ENCODE data around the gene VAMP5. TPM values are rescaled to one million over a fixed set of nuclear protein-coding genes. Genes with fewer than 3 reads are reported as not detected.
A peak's percentile ranks its signal among the peaks of the same experiment; 100 is the strongest.

Gene VAMP5
- total RNA-seq, 1 experiment from 2014 or later, result 15.1 TPM

DNA sequence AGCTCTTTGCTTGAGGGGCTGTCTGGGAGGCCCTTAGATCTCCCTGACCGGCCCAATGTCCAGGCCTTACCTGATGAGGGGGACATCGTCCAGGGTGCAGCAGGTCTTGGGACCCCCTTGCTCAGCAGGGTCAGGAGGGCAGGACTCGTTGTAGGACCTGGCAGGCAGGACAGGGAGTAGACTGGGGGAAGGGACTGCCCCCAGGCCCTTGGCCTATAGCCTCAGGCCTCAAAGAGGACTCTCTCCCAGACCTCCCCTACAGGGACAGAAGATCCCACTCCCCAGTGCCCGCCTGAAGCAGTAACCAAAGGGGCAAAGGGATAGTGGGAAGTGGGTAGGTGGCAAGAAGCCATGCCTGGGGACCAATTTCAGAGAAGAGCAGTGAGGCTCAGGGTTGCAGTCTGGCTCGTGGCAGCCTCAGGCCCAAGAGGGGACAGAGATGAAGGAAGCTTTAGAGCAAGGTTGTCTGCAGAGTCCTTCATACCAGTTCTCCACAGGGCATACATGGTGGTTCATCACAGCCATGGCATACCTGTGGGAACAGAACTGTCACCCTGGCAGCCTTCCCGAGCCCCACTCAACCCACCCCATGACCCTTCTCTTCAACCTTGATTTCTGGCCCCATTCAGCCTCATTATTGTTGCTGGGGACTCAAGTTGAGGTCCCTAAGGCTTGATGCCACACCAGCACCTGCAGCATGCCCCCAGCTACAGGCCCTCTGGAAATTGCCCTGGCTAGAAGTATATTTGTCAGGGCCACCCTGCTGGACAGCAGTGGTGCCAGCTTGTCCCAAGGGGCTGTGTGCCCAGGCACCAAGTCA is 16.9 kb downstream of the VAMP5 start:
- CTCF ChIA-PET, result no interaction called here
- Mint-ChIP-seq H3K36me3 (ENCODE audit: insufficient read depth, unreplicated experiment) (peaks cover 39% of the 10 kb centered on the region), H3K9me3 (ENCODE audit: unreplicated experiment) (no peaks in the 10 kb centered on the region), H3K4me3 (ENCODE audit: unreplicated experiment) (peak overlapping the region; percentile 87), H3K27ac (ENCODE audit: unreplicated experiment) (peak overlapping the region; percentile 64), H3K4me1 (ENCODE audit: low read depth, unreplicated experiment) (peaks cover 13% of the 10 kb centered on the region), H3K27me3 (ENCODE audit: insufficient read depth, unreplicated experiment) (no peaks in the 10 kb centered on the region)
- intact Hi-C loops (cut with micrococcal nuclease; ENCODE audit: unreplicated experiment), result no loop called here
- no peak for DNase-seq
- peak overlapping the region; percentile 83 for H3K4me3 ChIP-seq (ENCODE audit: low read depth, low read length)
- POLR2A ChIA-PET, result no interaction called here
- H3K36me3 ChIP-seq (ENCODE audit: control insufficient read depth, insufficient read depth, low read length), result peaks cover 11% of the 10 kb centered on the region
- no peaks in the 10 kb centered on the region for H3K27me3 ChIP-seq (replicated peaks; ENCODE audit: control insufficient read depth, insufficient read depth, low read length)
- peaks cover 17% of the 10 kb centered on the region; the same call in 1 of the 2 replicates for H3K4me1 ChIP-seq
- TSS peak; percentile 24 for BruUV-seq (replicated peaks)
- no peak for TF ChIP-seq CTCF (IDR thresholded peaks at IDR 0.05; ENCODE audit: insufficient read depth in 1 of 2, low read depth in 1 of 2, low read length in 1 of 2, severe bottlenecking in 1 of 2, unreplicated experiment in 1 of 2)
- H3K9me3 ChIP-seq, result no peaks in the 10 kb centered on the region

DNA sequence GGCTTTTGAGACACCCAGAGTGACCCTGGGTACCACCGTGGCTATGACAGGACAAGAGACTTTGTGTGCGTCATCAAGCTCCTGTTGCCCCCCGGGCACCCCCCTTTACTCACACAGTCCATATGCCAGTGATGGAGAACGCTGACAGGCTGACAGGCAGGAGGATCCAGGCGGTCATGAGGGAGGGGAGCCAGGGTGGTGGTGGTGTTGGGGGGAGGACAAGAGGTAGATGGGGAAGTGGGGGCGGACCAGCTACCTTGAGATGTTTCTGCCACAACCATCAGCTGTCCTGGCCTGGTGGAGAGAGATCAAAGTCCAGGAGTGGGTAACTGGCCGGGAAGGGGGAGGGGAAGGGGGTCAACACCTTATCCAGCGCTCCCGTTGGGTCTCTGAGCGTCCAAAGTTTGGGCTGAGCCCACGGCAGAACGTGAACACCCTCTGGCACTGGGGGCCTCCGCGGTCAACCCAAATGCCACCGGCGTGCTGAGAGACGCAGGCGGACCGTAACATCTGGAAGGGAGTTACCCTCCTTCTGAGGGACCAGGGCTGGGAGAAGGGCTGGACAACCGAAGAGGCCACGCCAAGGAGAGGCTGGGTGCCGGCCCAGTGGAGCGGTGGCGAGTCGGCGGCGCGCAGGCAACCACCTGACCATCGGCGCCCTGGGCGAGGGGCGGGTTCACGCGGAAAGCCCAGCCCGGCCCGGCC is 17.7 kb downstream of the VAMP5 start:
- DNase-seq, result peak in 1 of 2 experiments; percentile 61
- Mint-ChIP-seq H3K27me3 (ENCODE audit: insufficient read depth, unreplicated experiment) (no peaks in the 10 kb centered on the region), H3K27ac (ENCODE audit: unreplicated experiment) (peak overlapping the region; percentile 64), H3K4me3 (ENCODE audit: unreplicated experiment) (peak overlapping the region; percentile 87), H3K4me1 (ENCODE audit: low read depth, unreplicated experiment) (peaks cover 13% of the 10 kb centered on the region), H3K9me3 (ENCODE audit: unreplicated experiment) (no peaks in the 10 kb centered on the region), H3K36me3 (ENCODE audit: insufficient read depth, unreplicated experiment) (peaks cover 37% of the 10 kb centered on the region)
- Histone ChIP-seq H3K4me3 (ENCODE audit: low read depth, low read length) (peak overlapping the region; percentile 83), H3K36me3 (ENCODE audit: control insufficient read depth, insufficient read depth, low read length) (peaks cover 8% of the 10 kb centered on the region), H3K4me1 (peaks cover 12% of the 10 kb centered on the region; the same call in 1 of the 2 replicates), H3K9me3 (no peaks in the 10 kb centered on the region), H3K27me3 (replicated peaks; ENCODE audit: control insufficient read depth, insufficient read depth, low read length) (no peaks in the 10 kb centered on the region)
- intact Hi-C loops (cut with micrococcal nuclease; ENCODE audit: unreplicated experiment), result loop anchor here (1.0 kb wide), 4 partner anchors 10 to 181 kb away; partner anchors contain the start of genes C2orf68 and GGCX
- BruUV-seq (replicated peaks), result no TSS peak
- TF ChIP-seq CTCF (IDR thresholded peaks at IDR 0.05; ENCODE audit: insufficient read depth in 1 of 2, low read depth in 1 of 2, low read length in 1 of 2, severe bottlenecking in 1 of 2, unreplicated experiment in 1 of 2), result no peak
- ChIA-PET CTCF (interaction anchor here (1.9 to 2.0 kb wide), 2 partner anchors 14 to 36 kb away, joined by 6 to 10 read pairs; no protein-coding TSS in a partner anchor), POLR2A (interaction anchor here (0.6 to 1.6 kb wide), 5 partner anchors 10 to 71 kb away, joined by 3 to 19 read pairs (median 4); partner anchors contain the start of gene C2orf68)
